Keratinocyte (primary cell): Measurements from ENCODE around the gene RASGRF2.

Source experiments
- CTCF ChIP-seq, 3 experiments: IDR thresholded peaks in 1 of 3; conservative IDR thresholded peaks in 1 of 3; optimal IDR thresholded peaks in 1 of 3; 2 replicates in 2 of 3; 3 replicates in 1 of 3; pipeline versions ENCODE3 to v1.5.1; 2011; ENCODE audit warnings: low read length in 3 of 3, mild to moderate bottlenecking in 3 of 3, moderate library complexity in 2 of 3, control low read depth in 1 of 3, inconsistent platforms in 1 of 3; ENCODE audit not compliant: insufficient read depth in 2 of 3; ENCODE audit errors: extremely low read depth in 1 of 3
- EZH2 ChIP-seq: IDR thresholded peaks from one replicate; pipeline ENCODE4 v1.6.1; 2012; ENCODE audit warnings: inconsistent platforms, mild to moderate bottlenecking, low read length, moderate library complexity

DNA sequence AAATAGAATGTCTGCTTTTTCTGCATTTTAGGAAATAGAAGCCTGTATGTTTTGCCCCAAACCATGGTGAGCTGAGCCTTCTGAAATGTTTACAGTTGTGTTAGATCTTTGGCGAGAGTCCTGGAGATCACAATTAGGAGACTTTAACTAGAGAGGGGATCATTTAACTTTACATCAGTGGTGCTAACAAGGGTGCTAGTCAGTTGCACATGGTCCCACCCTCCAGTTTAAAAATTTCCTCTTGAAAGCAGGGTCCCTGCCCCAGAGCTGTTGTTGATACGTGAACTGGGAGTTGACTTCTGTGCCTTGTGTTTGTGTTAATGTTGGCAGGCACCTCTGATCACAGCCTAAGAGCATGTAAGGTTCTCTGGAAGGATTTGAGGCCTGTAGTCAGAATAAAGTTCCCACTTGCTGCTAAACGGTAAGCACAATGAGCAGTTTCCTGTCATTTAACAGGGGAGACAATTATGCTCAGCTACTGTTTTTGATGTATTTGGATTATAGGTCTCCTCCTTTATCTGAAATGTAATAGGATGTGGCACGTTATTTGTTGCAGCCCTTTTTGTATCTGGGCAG is 43.7 kb downstream of the RASGRF2 start:
- TF ChIP-seq CTCF (optimal IDR thresholded peaks at IDR 0.05 in 1 of 3, IDR thresholded peaks at IDR 0.05 in 1 of 3, conservative IDR thresholded peaks at IDR 0.05 in 1 of 3; ENCODE audit: extremely low read depth in 1 of 3, insufficient read depth in 2 of 3, low read length in 3 of 3) (no peak), EZH2 (no peak)
